AG20443 (cell line): ENCODE measurements around the gene HPS1.
A peak's percentile ranks its signal among the peaks of the same experiment; 100 is the strongest.

Experiments used
- DNase-seq: peaks from one replicate; pipeline ENCODE4 v3.0.0; 2012; ENCODE audit warnings: low spot score, mixed read lengths

HPS1 gene

DNA sequence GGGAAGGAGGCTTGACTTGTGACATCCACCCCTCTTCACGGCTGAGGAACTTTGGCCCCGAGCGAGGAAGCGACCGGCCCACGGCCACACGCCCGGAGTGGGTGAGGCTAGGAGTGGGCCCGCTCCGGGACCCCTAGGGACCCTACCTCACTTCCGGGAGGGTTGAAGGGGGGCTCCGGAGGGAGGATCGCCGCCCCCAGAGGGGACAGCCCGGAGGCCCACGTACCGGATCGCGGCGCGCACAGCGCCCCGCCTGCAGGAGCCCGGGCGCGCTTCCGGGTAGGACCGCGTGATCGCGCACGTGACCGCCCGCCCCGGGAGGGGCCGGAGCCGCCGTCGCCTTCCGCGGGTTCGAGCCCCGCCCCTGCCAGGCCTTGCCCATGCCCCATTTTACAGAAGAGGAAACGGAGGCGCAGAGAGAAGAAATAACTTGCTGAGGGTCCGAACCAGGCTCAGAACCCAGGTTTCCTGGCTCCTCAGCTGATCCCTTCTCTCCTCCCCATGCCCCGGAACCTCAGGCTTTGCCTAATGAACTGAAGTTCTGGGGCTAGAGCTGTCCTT, at the start of gene HPS1:
Gene HPS1, minus strand, starts transcription at position 275 of the 561 bp plus-strand sequence. CDS start 3,695 bp downstream, outside the sequence.
- DNase-seq: peak; percentile 98

DNA sequence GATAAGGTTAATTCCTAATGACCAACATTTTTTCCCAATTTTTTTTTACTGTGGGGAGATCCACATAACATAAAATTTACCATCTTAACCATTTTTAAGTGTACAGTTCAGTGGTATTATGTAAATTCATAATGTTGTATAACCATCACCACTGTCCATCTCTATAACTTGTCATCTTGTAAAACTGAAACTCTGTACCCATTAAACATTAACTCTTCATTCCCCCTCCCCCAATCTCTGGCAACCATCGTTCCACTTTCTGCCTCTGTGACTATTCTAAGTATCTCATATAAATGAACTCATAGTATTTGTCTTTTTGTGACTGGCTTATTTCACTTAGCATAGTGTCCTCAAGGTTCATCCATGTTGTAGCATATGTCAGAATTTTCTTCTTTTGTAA, 46.0 kb upstream of the HPS1 start:
- DNase-seq: no peak

DNA sequence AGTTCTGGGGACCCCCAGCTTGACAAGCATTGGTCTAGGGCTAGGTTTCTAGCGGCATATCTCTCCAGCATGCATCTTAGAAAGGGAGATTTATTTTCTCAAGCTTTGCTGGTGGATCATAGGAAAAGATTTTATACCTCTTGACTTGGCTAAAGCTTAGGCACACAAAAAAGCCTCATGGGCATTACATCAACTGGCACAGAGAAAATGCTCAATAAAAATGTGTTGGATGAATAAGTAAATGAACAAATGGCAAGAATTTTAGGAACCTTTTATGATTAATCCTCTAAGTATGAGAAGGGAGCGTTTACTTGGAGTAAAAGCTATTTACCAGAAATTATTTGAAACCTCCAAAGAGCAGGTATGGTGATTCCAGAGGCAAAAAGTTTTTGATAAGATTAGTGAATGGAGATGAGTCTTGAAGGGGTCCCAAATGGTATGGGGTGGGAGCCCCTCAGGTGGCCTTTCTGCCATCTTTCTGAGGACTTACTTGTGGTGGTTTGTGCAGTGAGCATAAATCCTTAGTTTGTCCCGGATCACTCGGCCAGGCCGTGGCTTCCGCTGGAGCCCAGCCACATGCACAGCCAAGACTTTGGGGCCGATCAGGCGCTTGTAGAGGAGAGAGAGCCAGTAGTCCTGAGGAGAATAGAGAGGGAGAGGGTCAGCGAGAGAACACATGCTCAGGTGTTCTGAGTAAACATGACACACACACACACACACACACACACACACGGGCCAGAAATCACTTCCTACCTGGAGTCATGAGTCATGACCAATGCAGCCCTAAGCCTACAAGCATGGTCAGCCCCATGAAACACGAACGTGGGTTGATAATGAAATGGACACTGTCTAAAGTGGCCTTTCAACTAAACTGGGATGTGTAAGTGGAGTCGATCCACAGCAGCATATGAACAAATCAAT, 43.1 kb upstream of the HPS1 start:
- peak; percentile 43 for DNase-seq

- no peak for DNase-seq
Observed at GRCh38 chr10:98488669-98489430, 42.1 kb upstream of the HPS1 start.

DNA sequence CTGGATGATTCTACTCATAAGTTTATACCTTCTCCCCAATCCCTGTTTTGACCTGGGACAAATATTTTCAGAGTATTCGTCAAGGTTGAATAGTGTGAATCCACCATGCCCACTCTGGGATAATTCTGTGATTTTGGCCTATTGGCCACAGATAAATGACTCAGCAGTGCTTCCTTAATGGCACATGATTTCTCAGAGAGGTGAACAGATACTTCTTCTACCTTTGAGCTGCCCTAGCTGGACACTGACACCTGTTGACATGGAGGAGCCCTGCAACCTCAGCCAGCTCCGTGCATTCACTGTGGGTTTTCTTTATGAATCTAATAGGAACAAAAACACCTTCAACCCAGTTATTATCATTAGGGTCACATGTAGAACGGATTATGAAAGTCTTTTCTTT, 40.9 kb upstream of the HPS1 start:
- no peak for DNase-seq

GRCh38 chr10:98486421-98486820, 39.7 kb upstream of the HPS1 start:
- DNase-seq: peak; percentile 86

DNA sequence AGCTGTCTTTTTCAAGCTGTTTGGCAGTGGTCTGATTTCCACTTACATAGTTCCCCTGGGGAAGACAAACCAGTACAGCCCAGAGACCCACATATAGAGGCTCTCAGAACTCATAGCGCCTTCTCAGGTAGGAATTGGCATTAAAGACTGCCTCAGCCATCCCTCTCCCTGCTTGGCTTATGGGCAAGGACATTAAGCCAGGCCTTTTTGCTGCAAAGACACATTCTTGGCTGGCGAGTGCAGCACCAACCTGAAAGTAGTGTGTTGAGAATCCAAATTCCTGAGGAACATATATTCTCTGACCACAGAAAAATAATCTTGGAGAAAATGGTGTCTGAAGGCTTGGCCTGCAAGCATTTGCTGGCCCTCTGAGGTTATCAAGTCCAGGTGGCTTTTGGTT, 39.2 kb upstream of the HPS1 start:
- peak; percentile 34 for DNase-seq

DNA sequence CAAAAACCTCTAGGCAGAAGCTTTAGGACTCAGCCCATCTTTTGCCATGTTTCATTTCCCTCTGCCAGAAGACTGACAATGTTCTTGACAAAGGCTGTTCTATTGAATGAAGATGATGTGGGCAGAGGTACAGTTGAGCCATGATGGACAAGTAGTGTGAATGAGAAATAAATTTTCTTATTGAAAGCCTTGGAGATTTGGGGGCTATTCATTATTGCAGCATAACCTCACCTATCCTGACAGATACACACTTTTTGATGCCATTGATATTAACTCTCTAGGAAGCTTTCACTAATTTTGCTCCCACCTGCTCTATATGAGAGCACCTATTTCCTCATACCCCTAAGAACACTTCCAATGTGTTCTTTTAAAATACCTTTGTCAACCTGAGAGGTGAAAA, 36.9 kb upstream of the HPS1 start:
- no peak for DNase-seq

DNA sequence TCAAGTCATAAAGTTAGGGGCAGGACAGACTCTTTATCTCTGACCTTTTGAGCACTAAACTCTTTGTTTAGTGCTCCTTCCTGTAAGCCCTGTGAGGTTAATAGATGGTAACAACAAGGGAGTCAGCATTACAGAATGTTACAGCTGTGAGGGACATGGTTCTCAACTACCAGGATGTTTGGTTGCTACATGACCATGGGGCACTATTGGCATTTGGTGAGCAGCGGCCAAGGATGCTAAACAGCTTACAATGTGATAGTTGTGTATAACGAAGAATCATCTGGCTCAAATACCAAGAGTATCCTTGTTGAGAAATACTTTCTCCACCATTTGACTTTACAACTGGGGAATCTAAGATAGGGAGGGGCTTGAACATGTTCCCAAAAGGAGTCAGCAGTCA, 35.4 kb upstream of the HPS1 start:
- no peak for DNase-seq

DNA sequence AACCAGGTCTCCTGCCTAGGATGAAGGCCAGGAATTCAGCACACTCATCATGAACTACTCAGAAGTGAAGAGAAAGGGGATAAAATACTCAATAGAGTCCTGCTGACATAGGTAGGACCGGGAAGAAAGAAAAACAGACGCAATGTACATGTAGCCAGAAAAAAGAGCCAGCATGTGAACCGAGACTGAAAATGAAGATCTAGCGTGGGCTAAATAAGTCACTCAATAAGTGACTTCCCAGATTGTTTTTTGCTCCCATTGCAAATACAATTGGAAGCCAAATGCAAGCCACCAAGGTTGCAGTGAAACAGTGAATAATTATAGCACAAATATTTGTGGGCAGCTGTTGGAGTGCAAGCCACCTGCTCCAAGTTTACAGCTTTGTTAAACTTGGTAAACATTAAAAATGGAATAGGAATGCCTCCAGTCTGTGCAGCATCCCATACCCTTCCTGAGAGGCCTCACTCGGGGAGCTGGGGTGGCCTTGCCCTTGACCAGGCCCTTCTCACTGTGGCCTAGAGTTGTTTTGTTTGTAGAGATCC, 34.7 kb upstream of the HPS1 start:
- DNase-seq: no peak

GRCh38 chr10:98478430-98479222, 31.9 kb upstream of the HPS1 start:
- peak; percentile 29 for DNase-seq

DNA sequence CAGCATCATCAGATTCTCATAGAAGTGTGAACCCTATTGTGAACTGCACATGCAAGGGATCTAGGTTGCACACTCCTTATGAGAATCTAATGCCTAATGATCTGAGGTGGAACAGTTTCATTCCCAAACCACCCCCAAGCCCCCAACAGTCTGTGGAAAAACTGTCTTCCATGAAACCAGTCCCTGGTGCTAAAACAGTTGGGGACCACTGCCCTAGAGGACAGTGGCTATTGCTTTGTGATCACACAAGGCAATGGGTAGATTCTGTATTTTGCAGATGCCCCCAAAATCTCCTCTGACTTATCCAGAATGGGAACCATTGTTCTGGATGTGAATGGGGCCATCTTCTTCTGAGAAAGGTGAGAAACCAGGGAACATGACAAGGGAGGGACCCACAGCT, 31.1 kb upstream of the HPS1 start:
- DNase-seq: no peak

DNA sequence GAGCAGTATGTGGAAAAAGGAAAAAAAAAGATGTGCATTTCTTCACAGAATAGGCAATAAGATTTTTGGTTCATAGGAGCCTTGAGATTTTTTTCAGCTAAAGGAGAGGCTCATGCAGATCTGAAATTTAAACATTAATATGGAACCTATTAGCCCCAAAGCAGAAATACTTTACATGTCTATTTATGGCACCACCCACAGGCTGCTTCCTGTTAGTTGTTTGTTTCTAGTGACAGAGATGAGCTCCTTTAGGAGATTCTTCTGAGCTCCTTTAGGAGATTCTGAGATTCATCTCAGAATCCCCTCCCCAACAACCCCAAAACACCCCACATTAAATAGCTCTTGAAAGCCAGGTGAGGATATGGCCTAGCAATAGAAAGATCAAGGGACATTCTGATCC, 27.9 kb upstream of the HPS1 start:
- no peak for DNase-seq

GRCh38 chr10:98472196-98472595, 25.5 kb upstream of the HPS1 start:
- DNase-seq: no peak

DNA sequence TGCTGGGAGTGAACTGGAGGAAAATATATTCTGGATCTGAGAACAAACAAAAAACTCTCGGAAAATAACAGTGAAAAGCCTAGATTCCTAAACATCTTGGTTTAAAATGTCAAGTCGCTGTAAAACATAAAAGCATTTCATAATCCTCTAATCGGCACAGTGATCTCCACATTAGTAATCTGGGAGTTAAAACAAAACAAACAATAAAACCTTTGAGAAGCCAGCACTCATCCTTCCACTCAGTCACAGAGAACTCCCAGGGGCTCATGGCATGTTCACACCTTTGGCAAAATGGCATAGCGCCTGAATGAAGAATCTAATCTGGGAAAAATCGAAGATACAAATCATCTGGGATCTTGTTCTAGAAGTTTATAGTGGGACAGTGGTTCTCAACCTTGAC, 24.1 kb upstream of the HPS1 start:
- DNase-seq: no peak

- no peak for DNase-seq
Observed at GRCh38 chr10:98469001-98469931, 22.5 kb upstream of the HPS1 start.

DNA sequence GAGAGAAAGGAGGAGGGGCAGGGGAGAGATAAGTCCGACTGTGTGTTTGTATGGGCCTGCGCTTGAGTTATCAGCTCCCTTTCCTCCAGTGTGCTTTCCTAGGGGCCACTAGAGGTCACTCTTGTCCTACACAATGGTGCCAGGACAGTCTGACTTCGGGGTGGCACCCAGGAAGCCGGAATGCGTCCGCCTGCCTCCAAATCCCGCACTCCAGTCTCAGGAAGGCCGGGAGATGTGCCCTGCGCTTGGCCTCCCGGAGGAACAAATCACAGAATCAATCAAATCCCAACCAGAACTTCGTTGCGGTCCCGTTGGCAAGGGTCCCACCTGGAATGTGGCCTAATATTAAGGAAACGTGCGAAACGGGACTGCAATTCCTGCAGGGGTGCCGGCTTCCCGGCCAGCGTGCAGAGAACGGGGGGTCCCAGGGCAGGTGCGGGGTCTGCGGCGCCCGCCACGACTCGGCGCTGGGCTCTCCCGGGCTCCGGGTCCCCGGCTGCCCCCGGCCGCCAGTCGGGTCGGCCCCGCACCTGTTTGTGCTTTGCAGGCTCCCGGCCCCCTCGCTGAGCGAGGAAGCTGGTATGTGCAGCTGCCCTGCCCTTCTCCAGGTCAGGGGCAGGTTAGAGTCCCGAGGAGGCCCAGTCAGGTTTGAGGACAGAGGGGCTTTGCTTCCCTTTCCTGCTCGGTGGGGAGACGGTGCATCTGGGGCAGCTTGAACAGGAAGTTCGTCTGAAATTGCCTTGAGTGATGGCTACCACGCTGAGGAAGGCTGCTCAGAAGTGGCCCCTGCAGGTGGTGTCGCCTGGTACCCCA, 21.0 kb upstream of the HPS1 start:
- DNase-seq: peak; percentile 92

DNA sequence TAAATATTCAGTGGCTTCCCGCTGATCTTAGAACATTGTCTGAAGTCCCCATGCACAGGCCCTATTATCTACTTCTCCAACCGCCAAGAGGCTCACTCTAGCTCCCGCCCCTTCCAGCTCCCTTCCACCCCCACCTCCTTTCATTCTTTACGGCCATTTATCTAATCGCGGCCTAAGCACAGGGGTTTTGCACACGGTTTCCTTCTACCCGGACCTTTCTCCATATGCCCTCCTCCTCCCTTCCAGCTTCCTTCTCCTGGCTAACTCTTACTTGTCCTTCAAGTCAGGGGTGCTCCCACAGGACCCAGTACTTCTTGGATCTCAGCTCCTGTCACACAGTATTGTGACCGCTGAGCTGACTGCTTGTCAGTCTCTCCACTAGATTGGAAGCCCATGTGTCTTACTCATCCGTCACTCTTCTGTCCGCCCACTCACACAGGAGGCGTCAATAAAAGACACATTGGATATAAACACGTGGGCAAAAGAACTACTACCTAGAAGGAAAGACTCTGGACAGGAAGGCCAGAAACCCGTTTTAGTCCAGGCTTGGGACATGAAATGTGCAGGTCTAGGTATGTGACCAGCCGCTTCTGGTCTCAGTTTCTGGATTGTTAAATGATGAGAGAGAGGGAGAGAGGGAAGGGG, 20.2 kb upstream of the HPS1 start:
- DNase-seq: no peak

- no peak for DNase-seq
Observed at GRCh38 chr10:98465866-98466265, 19.1 kb upstream of the HPS1 start.
